ENCODE measurements around the gene RASL11B.

Gene RASL11B

GRCh38 chr4:52903273-52903672 lies 41.2 kb downstream of the RASL11B start:
- no peak for TF ChIP-seq GATA3 (IDR thresholded peaks at IDR 0.05; ENCODE audit: low read depth, low read length)
- TF ChIP-seq GATA2 (IDR thresholded peaks at IDR 0.05; ENCODE audit: low read depth, low read length) = no peak

GRCh38 chr4:52904421-52904820 lies 42.3 kb downstream of the RASL11B start:
- no peak for TF ChIP-seq GATA2 (IDR thresholded peaks at IDR 0.05; ENCODE audit: low read depth, low read length)
- no peak for TF ChIP-seq GATA3 (IDR thresholded peaks at IDR 0.05; ENCODE audit: low read depth, low read length)

GRCh38 chr4:52907510-52907909 lies 45.4 kb downstream of the RASL11B start:
- TF ChIP-seq GATA3 (IDR thresholded peaks at IDR 0.05; ENCODE audit: low read depth, low read length) = no peak

- TF ChIP-seq GATA3 (IDR thresholded peaks at IDR 0.05; ENCODE audit: low read depth, low read length) = no peak
- no peak for TF ChIP-seq GATA2 (IDR thresholded peaks at IDR 0.05; ENCODE audit: low read depth, low read length)
These were observed 48.0 kb downstream of the RASL11B start for GRCh38 chr4:52910115-52910514.

GRCh38 chr4:52911684-52912294 lies 49.7 kb downstream of the RASL11B start:
- TF ChIP-seq GATA3 (IDR thresholded peaks at IDR 0.05; ENCODE audit: low read depth, low read length) (no peak), GATA2 (IDR thresholded peaks at IDR 0.05; ENCODE audit: low read depth, low read length) (no peak)

- TF ChIP-seq GATA2 (IDR thresholded peaks at IDR 0.05; ENCODE audit: low read depth, low read length) (no peak), GATA3 (IDR thresholded peaks at IDR 0.05; ENCODE audit: low read depth, low read length) (no peak)
These were observed 50.5 kb downstream of the RASL11B start for GRCh38 chr4:52912608-52913007.

- TF ChIP-seq GATA2 (IDR thresholded peaks at IDR 0.05; ENCODE audit: low read depth, low read length) (no peak), GATA3 (IDR thresholded peaks at IDR 0.05; ENCODE audit: low read depth, low read length) (no peak)
These were observed 52.0 kb downstream of the RASL11B start for GRCh38 chr4:52914051-52914605.

- TF ChIP-seq GATA3 (IDR thresholded peaks at IDR 0.05; ENCODE audit: low read depth, low read length) (no peak), GATA2 (IDR thresholded peaks at IDR 0.05; ENCODE audit: low read depth, low read length) (no peak)
These were observed 53.1 kb downstream of the RASL11B start for GRCh38 chr4:52915191-52915590.

- TF ChIP-seq GATA2 (IDR thresholded peaks at IDR 0.05; ENCODE audit: low read depth, low read length) (no peak), GATA3 (IDR thresholded peaks at IDR 0.05; ENCODE audit: low read depth, low read length) (no peak)
These were observed 53.7 kb downstream of the RASL11B start for GRCh38 chr4:52915730-52916300.
